8988T (cell line): Measurements from ENCODE around the gene ATIC.

Source experiments
- DNase-seq: peaks from one replicate; pipeline ENCODE4 v3.0.0; 2011

ATIC gene

GRCh38 chr2:215361876-215362561 is 50.2 kb downstream of the ATIC start:
- DNase-seq, result no peak

- no peak for DNase-seq
Measured at GRCh38 chr2:215362562-215362904, 50.7 kb downstream of the ATIC start.

- no peak for DNase-seq
Measured at GRCh38 chr2:215363039-215363438, 51.2 kb downstream of the ATIC start.

- DNase-seq, result no peak
Measured at GRCh38 chr2:215363461-215364156, 51.8 kb downstream of the ATIC start.

- DNase-seq, result no peak
Measured at GRCh38 chr2:215364157-215365155, 52.6 kb downstream of the ATIC start.

GRCh38 chr2:215365184-215365658 is 53.4 kb downstream of the ATIC start:
- no peak for DNase-seq

GRCh38 chr2:215366440-215367032 is 54.7 kb downstream of the ATIC start:
- DNase-seq, result no peak

GRCh38 chr2:215367662-215368492 is 56.0 kb downstream of the ATIC start:
- no peak for DNase-seq

GRCh38 chr2:215368493-215368809 is 56.6 kb downstream of the ATIC start:
- DNase-seq, result no peak

GRCh38 chr2:215369181-215369760 is 57.4 kb downstream of the ATIC start:
- no peak for DNase-seq

- DNase-seq, result no peak
Measured at GRCh38 chr2:215370112-215370965, 58.5 kb downstream of the ATIC start.

GRCh38 chr2:215371915-215372897 is 60.3 kb downstream of the ATIC start:
- no peak for DNase-seq

- no peak for DNase-seq
Measured at GRCh38 chr2:215372968-215373649, 61.2 kb downstream of the ATIC start.

- no peak for DNase-seq
Measured at GRCh38 chr2:215374002-215374401, 62.1 kb downstream of the ATIC start.

GRCh38 chr2:215374642-215375466 is 63.0 kb downstream of the ATIC start:
- no peak for DNase-seq

GRCh38 chr2:215375467-215375830 is 63.6 kb downstream of the ATIC start:
- DNase-seq, result no peak

- no peak for DNase-seq
Measured at GRCh38 chr2:215376103-215376780, 64.4 kb downstream of the ATIC start.
